Suprapubic skin (tissue), 3 donors: ENCODE data around the gene RALA.

Source experiments
- CTCF ChIP-seq, 2 donors: fragments of 200-600 bp in 1 of 2; fragments of 450-650 bp in 1 of 2; sonication (generic) in 1 of 2; IDR thresholded peaks; one replicate each; pipeline ENCODE4 v1.5.1; 2016 to 2019; ENCODE audit warnings: antibody characterized with exemption in 2 of 2, mild to moderate bottlenecking in 1 of 2, moderate library complexity in 1 of 2
- POLR2A ChIP-seq, 2 donors: fragments of 450-650 bp; IDR thresholded peaks; one replicate each; pipeline ENCODE4 v1.6.1; 2017; ENCODE audit warnings: antibody characterized with exemption in 2 of 2, mild to moderate bottlenecking in 2 of 2, moderate library complexity in 2 of 2

- no peak for TF ChIP-seq POLR2A (IDR thresholded peaks at IDR 0.05)
- no peak for TF ChIP-seq CTCF (IDR thresholded peaks at IDR 0.05)
Observed at GRCh38 chr7:39700932-39701331, 77.6 kb downstream of the RALA start.
